Amygdala (tissue), 56 donors: ENCODE measurements around the gene ZBTB20.

Source experiments
- DNase-seq, 56 donors: peaks; one replicate each; lab custom pipeline; 2025; lab: John Stamatoyannopoulos, UW

ZBTB20 gene

DNA sequence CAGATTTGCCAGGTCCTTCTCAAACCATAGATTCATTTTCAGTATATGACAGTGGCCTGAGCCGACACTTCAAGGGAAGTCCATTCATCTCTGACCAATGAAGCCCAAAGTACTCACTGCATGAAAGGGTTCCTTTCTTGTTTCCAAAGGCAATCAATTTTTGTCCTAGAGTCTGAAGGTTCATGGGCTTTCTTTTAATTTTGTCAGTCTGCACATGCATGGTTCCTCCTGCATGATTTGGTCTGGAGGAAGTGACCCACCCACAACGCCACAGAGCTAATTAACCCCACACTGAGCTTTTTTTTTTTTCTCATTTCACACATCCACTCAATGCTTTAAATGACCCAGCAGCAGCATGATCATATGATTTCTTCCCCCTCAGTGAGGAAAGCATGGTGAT, 636.9 kb downstream of the ZBTB20 start:
- no peak for DNase-seq

GRCh38 chr3:114509756-114510155, 637.3 kb downstream of the ZBTB20 start:
- DNase-seq = no peak

- no peak for DNase-seq
These were observed 638.1 kb downstream of the ZBTB20 start for GRCh38 chr3:114508976-114509375.

- DNase-seq = no peak
These were observed 638.9 kb downstream of the ZBTB20 start for GRCh38 chr3:114508208-114508607.

DNA sequence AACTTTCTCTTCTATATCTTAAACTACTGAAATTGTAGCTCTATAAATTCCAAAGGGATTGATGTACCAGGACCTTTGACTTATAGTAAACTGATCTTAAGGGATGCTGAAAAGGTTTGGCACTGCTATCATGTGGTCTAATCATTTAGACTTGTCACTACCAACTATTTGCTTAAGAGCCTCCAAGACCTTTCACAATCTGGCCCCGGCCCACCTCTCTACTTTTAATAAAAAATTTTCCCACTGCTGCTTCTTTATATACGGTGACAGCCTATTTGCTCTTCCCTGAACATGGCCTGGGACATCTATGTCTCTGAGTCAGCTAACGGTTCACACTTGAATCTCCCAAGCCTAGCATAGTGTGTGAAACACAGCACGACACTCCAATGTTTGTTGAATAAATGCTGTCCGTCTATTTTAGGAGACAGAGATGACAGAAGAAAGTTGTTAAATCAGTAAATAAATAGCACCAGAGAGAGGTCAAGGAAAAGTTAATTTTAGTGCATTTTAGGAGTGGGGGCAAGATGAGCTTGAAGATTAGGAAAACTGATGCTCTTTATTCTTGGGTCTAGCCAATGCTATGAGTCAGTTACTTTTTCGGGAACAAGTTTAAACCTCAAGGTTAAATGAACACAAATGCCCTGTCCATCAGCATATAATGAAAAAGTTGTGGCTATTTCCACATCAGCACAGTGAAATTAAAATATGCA, 640.3 kb downstream of the ZBTB20 start:
- no peak for DNase-seq

DNA sequence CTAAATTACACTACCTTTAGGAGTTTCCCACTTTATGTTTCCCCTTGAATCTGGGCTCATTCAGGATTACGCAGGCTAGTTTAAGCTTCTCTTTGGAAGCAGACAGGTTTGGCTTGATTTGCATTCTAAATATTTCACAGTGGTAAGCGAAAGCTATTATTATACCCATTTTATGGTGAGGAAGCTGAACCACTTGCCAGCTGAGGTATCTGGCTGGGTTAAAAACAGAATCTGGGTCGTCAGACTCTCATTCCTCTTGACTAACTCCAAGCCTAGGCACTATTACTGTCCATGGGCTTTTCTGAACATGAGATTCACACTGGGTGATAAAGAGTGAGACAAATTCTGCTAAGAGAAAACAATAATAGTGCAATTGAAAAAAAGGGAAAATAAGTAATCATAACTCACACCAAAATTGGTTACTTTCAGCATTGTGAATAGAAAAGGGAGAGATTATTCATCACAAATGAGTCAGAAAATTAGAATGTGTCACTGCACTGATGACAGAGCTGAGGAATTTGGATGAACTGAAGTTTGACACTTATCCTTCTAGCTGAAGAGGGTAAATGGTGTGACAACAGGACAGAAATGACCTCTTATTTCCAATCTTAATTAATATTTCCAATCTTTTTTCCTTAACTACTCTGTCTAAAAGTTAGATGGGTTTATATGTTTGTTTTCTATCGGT, 642.0 kb downstream of the ZBTB20 start:
- DNase-seq = no peak

- DNase-seq = no peak
These were observed 644.9 kb downstream of the ZBTB20 start for GRCh38 chr3:114502204-114502603.

DNA sequence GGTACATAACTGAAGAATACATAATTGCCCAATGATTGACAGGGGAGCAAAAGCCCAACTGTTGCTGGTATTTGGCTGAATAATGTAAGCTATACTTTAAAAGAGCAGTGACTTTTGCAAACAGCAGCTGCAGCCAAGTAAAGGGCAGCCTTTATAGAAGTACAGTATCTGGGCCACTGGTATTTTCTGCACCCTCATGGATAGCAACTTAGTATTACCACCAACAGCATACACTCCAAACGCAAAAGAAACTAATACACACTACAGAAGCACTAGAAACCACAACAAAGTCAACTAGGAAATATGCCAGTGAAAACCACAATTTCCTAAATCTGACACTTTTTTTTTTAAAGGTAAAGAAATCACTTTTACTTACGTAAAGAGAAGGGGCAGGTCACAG, 647.1 kb downstream of the ZBTB20 start:
- no peak for DNase-seq

DNA sequence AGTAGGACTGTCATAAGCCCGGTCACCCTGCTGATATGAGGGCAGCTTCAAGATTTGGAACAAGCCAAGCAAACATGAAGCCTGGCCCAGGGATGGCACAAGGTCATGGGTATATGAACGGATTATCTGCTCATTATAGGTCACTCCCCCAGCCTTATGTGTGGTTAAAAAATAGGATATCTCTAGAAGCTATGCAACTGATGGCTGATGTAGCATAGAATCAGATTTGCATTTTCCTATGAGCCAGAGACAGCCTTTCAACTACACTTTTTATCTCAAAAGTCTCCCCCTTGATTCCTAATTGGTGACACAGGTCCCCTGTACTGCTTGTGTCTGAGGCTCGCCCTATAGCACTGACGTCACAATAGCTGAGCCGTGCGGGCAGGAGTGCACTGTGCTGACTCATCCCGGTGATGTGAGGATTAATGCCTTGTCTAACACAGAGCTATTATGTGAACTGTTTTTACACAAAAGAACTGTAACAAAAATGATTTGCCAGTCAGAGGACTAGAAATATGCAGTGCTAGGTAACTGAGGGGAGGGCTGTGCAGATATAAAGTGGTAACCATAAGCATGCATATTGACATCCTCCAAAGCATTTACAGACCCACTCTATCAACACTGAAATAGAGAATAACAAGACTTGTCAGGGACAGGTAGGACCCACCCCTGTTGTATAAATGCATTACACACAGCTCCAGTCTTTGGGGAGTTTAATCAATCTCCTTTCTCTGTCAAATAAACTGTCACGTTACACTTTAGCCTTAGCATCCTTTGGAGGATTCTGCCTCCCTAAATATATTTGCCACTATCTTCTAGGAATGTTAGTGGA, 648.3 kb downstream of the ZBTB20 start:
- peak in 11 of 56 donors; percentile 0 to 63 (median 8) for DNase-seq

GRCh38 chr3:114496874-114497273, 650.2 kb downstream of the ZBTB20 start:
- no peak for DNase-seq

- DNase-seq = no peak
These were observed 650.6 kb downstream of the ZBTB20 start for GRCh38 chr3:114496466-114496865.

DNA sequence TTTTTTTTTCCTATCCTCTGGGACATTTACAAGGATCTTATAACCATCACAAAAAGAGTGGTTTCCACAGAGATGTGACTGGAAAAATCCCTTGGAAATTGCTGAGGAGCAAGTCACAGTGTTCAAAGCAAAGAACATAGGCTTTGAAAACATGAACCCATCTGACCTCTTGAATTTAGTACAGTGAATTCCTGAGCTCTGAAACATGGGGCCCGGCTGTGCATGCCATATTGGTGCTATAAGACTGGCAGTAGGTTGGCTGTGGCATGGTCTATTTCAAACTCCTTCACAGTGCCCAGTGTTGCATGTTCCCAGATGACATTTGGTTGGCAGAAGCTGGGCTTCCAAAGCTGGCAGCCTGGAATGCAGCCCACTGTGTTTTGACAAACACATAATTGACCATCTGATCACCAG, 651.1 kb downstream of the ZBTB20 start:
- DNase-seq = peak in 13 of 56 donors; percentile 0 to 36 (median 12)

- DNase-seq = no peak
These were observed 652.6 kb downstream of the ZBTB20 start for GRCh38 chr3:114494498-114494897.

DNA sequence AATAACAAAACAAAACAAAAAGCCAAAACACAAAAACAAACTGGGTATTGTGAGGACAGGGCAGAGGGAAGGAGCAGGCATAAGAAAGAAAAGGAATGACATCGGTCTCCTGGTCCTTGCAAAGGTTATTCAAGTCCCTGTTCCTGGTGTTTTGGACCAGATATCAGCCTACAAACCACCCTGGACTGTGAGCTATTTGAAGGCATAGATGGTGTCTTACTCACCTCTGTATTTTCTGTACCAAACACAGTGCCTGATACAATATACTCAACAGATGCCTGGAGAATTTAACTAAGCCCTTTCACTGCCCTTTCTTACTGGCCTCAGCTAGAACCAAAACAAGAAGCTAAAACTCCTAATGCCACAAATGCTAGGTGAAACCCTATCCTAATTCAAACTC, 656.3 kb downstream of the ZBTB20 start:
- no peak for DNase-seq

DNA sequence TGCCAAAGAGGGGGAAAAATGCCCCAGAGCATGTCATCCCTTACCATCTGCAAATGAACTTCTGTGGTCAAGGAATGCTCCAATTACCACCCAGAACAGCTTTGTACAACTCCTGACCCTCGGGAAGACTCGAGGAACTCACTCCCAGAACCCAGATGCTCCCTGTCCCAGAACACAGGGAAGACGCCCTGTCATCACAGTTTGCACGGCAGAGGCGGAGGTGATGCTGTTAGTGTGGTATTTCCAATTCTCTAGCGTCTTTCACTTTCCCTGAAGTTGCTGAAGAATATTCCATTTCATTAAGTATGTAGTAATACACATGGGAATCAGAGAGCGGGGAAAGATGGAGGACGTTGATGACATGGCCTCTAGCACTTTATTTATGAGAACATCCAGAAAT, 659.6 kb downstream of the ZBTB20 start:
- no peak for DNase-seq

- DNase-seq = no peak
These were observed 662.2 kb downstream of the ZBTB20 start for GRCh38 chr3:114484919-114485318.

DNA sequence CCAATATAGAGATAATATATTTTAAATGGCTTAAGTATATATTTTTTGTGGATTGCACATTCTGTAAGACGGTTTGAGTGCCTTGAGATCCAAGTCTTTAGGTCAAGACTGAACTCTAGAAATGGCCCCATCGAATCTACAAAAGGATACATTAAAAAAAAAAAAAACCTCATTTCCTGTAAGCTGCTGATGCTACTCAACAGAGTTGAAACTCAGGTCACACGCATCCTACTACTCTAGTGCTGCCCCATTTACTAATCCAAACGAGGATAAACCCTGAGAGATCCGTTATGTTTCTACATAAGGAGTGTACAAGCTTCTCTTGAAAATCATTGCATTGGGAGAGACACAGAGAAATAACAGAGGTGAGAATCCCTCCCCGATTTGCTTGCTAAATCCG, 666.0 kb downstream of the ZBTB20 start:
- no peak for DNase-seq

DNA sequence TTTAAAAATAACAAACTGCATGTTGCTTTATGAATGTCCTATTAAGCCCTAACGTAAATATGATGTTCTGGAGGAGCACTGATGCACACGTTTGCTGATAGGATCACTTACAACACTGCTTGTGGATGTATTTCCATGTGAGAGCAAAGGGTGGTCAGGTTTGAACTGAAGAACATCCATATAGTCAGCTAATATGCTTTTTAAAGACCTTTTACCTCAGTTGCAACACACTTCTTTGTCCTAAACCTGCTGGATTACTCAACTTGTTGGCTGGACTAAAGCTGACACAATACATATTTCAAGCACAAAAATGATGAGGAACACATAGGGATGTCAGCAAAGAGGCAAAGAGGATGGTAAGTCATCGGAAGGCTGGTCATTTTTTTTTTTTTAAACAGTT, 666.6 kb downstream of the ZBTB20 start:
- DNase-seq = no peak

GRCh38 chr3:114478801-114479200, 668.3 kb downstream of the ZBTB20 start:
- DNase-seq = no peak

DNA sequence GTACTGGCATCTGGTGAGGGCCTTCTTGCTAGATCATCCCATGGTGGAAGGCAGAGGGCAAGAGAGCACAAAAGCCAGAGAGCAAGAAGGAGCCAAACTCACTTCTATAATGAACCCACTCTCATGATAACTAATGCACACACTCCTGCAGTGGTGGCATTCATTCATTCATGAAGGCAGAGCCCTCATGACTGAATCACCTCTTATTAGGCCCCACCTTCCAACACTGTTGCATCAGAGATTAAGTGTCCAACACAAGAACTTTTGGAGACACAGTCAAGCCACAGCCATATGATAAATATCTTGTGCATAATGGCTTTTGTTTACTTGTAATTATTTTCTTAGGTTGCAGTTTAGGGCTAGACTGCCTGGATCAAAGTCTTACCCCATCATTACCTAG, 670.6 kb downstream of the ZBTB20 start:
- no peak for DNase-seq

GRCh38 chr3:114471478-114471877, 675.6 kb downstream of the ZBTB20 start:
- no peak for DNase-seq
